Ascending aorta (tissue), 2 donors: ENCODE data around the gene RASEF. TPM values are rescaled to one million over a fixed set of nuclear protein-coding genes. Genes with fewer than 3 reads are reported as not detected.

Experiments
- DNase-seq, 2 donors: peaks; one replicate each; pipeline ENCODE4 v3.0.0-alpha.2; 2019; ENCODE audit warnings: low spot score in 2 of 2
- H3K27ac ChIP-seq, 2 donors: fragments of 200-600 bp; sonication (generic); one replicate each; pipeline ENCODE4 v1.5.1; 2016 to 2017; ENCODE audit warnings: mild to moderate bottlenecking in 1 of 2
- H3K27me3 ChIP-seq: fragments of 200-600 bp; sonication (generic); one replicate; pipeline ENCODE4 v1.5.1; 2017
- H3K36me3 ChIP-seq, 2 donors: fragments of 200-600 bp; sonication (generic); one replicate each; pipeline ENCODE4 v1.5.1; 2016
- H3K4me1 ChIP-seq, 2 donors: fragments of 200-600 bp; sonication (generic); one replicate each; pipeline ENCODE4 v1.5.1; 2016 to 2017; ENCODE audit warnings: mild to moderate bottlenecking in 1 of 2
- H3K4me3 ChIP-seq, 2 donors: fragments of 200-600 bp; sonication (generic); one replicate each; pipeline ENCODE4 v1.5.1; 2016 to 2017; ENCODE audit warnings: mild to moderate bottlenecking in 1 of 2
- H3K9me3 ChIP-seq, 2 donors: fragments of 200-600 bp; sonication (generic); one replicate each; pipeline ENCODE4 v1.5.1; 2016
- CTCF ChIP-seq, 3 experiments: fragments of 200-600 bp in 2 of 3; fragments of 450-650 bp in 1 of 3; sonication (generic) in 2 of 3; IDR thresholded peaks; one replicate each; pipeline ENCODE4 v1.5.1; 2016 to 2019; ENCODE audit warnings: antibody characterized with exemption in 3 of 3, mild to moderate bottlenecking in 1 of 3, moderate library complexity in 1 of 3
- intact Hi-C: fragments of 100-400 bp; cut with DNase I; formaldehyde crosslinking; loops from one replicate; pipeline ENCODE4 v1.15.1; 2023
- total RNA-seq: library from RNA; depleted of rRNA; stranded (reverse); fragments of >200 nt; gene quantifications from one replicate; pipeline ENCODE4 v1.1.0, GENCODE V29; 2016

RASEF gene
- total RNA-seq, 1 donor from 2014 or later = not detected

- intact Hi-C loops = no loop called here
- TF ChIP-seq CTCF (IDR thresholded peaks at IDR 0.05) = no peak
Observed at GRCh38 chr9:82987370-82988189, 75.4 kb downstream of the RASEF start.

GRCh38 chr9:82981552-82981951 lies 81.4 kb downstream of the RASEF start:
- Histone ChIP-seq H3K4me3 (no peak overlapping the region), H3K27ac (no peak overlapping the region), H3K9me3 (no peaks in the 10 kb centered on the region), H3K4me1 (no peaks in the 10 kb centered on the region), H3K27me3 (no peaks in the 10 kb centered on the region), H3K36me3 (no peaks in the 10 kb centered on the region)
- intact Hi-C loops = no loop called here
- no peak for TF ChIP-seq CTCF (IDR thresholded peaks at IDR 0.05)
- no peak for DNase-seq

More at GRCh38 chr9:82987370-82988189, 75.4 kb downstream of the RASEF start:
- Histone ChIP-seq H3K9me3 (no peaks in the 10 kb centered on the region), H3K27ac (no peak overlapping the region), H3K4me1 (no peaks in the 10 kb centered on the region), H3K27me3 (no peaks in the 10 kb centered on the region), H3K4me3 (no peak overlapping the region), H3K36me3 (no peaks in the 10 kb centered on the region)
- no peak for DNase-seq

- intact Hi-C loops = no loop called here
- no peak overlapping the region for H3K27ac ChIP-seq
- DNase-seq = no peak
- H3K4me1 ChIP-seq = no peaks in the 10 kb centered on the region
- H3K9me3 ChIP-seq = peaks cover 0 to 4% of the 10 kb centered on the region in 2 donors
- no peak overlapping the region for H3K4me3 ChIP-seq
- H3K27me3 ChIP-seq = no peaks in the 10 kb centered on the region
- H3K36me3 ChIP-seq = no peaks in the 10 kb centered on the region
- no peak for TF ChIP-seq CTCF (IDR thresholded peaks at IDR 0.05)
Observed at GRCh38 chr9:82975176-82975575, 87.8 kb downstream of the RASEF start.

GRCh38 chr9:82972446-82972845 lies 90.5 kb downstream of the RASEF start:
- intact Hi-C loops = no loop called here
- no peak overlapping the region for H3K4me3 ChIP-seq
- H3K36me3 ChIP-seq = no peaks in the 10 kb centered on the region
- TF ChIP-seq CTCF (IDR thresholded peaks at IDR 0.05) = no peak
- no peak overlapping the region for H3K27ac ChIP-seq
- H3K27me3 ChIP-seq = no peaks in the 10 kb centered on the region
- peaks cover 0 to 4% of the 10 kb centered on the region in 2 donors for H3K9me3 ChIP-seq
- no peak for DNase-seq
- no peaks in the 10 kb centered on the region for H3K4me1 ChIP-seq

GRCh38 chr9:82970359-82970758 lies 92.6 kb downstream of the RASEF start:
- Histone ChIP-seq H3K4me1 (no peaks in the 10 kb centered on the region), H3K27me3 (no peaks in the 10 kb centered on the region), H3K9me3 (peaks cover 0 to 4% of the 10 kb centered on the region in 2 donors), H3K27ac (no peak overlapping the region), H3K36me3 (no peaks in the 10 kb centered on the region), H3K4me3 (no peak overlapping the region)
- intact Hi-C loops = no loop called here
- no peak for DNase-seq
- no peak for TF ChIP-seq CTCF (IDR thresholded peaks at IDR 0.05)
